Measurements from ENCODE around the gene HDAC7. TPM values are rescaled to one million over a fixed set of nuclear protein-coding genes. Genes with fewer than 3 reads are reported as not detected.

The HDAC7 gene
- total RNA-seq, 3 donors from 2014 or later (not counting 1 experiment from before 2014, with no cell fraction given), result 141 to 235 (median 147) TPM

DNA sequence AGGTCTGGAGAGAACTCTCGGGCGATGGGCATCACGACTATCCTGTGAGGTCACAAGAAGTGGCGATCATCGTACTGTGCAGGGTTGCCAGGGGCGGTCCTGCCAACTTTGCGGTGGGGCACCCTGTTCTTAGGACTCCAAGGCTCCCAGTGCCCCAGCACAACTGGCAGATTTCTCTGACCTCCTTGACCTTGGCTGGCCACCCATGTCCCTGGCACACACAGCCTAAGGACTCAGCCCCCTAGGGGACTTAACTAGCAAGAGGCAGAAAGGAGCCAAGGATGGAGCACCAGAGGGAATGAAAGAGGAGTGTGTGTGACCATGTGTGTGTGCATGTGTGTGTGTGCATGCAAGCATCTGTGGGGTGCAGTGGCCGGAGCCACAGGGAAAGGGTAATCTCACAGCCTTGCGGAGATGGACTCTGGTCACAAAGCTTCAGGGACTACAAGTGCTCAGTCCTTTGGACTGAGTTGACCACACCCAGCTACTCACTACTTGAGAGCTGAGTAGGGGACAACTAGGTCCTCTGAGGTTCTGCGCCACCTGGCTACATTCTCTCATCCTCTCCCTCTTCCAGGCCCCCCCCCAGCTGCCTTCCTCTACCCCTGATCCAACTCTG lies 32.9 kb downstream of the HDAC7 start:
- Mint-ChIP-seq H3K9me3 (no peaks in the 10 kb centered on the region), H3K36me3 (peaks cover 14% of the 10 kb centered on the region), H3K27me3 (ENCODE audit: low read depth in 2 of 2) (no peaks in the 10 kb centered on the region), H3K27ac (peak overlapping the region; percentile 58 to 76), H3K4me3 (no peak overlapping the region), H3K4me1 (peaks cover 0 to 4% of the 10 kb centered on the region in 2 donors)
- H3K4me1 ChIP-seq (ENCODE audit: control insufficient read depth, insufficient read depth, low read length), result no peaks in the 10 kb centered on the region
- TF ChIP-seq, protein P1, sequence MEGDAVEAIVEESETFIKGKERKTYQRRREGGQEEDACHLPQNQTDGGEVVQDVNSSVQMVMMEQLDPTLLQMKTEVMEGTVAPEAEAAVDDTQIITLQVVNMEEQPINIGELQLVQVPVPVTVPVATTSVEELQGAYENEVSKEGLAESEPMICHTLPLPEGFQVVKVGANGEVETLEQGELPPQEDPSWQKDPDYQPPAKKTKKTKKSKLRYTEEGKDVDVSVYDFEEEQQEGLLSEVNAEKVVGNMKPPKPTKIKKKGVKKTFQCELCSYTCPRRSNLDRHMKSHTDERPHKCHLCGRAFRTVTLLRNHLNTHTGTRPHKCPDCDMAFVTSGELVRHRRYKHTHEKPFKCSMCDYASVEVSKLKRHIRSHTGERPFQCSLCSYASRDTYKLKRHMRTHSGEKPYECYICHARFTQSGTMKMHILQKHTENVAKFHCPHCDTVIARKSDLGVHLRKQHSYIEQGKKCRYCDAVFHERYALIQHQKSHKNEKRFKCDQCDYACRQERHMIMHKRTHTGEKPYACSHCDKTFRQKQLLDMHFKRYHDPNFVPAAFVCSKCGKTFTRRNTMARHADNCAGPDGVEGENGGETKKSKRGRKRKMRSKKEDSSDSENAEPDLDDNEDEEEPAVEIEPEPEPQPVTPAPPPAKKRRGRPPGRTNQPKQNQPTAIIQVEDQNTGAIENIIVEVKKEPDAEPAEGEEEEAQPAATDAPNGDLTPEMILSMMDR (IDR thresholded peaks at IDR 0.05), result no peak
- H3K9me3 ChIP-seq (ENCODE audit: control insufficient read depth, insufficient read depth, low read length), result no peaks in the 10 kb centered on the region
- DNase-seq, result no peak
- peaks cover 93% of the 10 kb centered on the region for H3K36me3 ChIP-seq (ENCODE audit: control insufficient read depth, insufficient read depth, low read length)
- WGBS (ENCODE audit: insufficient coverage), result 98% methylated on average over 10 of the region's 10 CpGs
- intact Hi-C loops (cut with micrococcal nuclease), result no loop called here
- no peak overlapping the region for H3K27ac ChIP-seq (ENCODE audit: low read length)
- H3K4me3 ChIP-seq (ENCODE audit: low read length), result no peak overlapping the region
- no peaks in the 10 kb centered on the region for H3K27me3 ChIP-seq (ENCODE audit: control insufficient read depth, insufficient read depth, low read length)
- ATAC-seq, result no peak

DNA sequence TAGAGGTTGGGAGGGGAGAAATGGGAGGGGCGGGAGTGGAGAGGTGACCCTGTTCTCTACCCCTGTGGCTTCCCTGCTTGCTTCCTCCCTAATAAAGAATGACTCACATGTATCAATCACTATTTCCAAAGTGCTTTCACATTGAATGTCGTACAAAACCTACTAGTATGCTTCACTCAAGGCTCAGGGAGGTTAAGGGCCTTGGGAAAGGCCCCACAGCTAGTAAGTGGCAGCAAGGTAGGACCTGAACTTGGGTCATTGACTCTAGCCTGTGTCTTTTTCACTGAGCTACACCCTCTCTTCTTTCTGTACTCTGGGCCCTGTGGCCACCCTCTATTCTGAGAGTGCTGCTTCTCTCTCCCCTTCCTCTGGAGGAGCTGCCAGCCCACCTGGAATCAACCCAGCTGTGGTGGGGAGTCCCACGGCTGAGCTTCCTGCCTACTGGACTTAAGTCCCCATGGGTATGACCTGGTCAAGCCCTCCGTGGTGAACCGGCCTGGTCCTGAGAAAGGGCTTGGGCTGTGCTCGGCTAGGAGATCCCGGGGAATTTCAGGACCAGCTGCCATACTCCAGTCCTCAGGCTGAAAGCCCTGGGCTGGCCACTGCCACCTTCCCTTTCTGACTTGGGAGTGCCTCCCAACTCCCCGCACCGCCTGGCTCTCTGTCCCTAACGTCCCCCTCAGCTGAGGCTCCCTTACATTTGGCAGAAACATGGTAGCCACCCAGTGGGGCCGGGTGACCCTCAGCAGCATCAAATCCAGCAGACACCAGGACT lies 33.6 kb downstream of the HDAC7 start:
- 90% methylated on average over 10 of the region's 11 CpGs for WGBS (ENCODE audit: insufficient coverage)
- no peaks in the 10 kb centered on the region for H3K9me3 ChIP-seq (ENCODE audit: control insufficient read depth, insufficient read depth, low read length)
- peaks cover 88% of the 10 kb centered on the region for H3K36me3 ChIP-seq (ENCODE audit: control insufficient read depth, insufficient read depth, low read length)
- no peaks in the 10 kb centered on the region for H3K27me3 ChIP-seq (ENCODE audit: control insufficient read depth, insufficient read depth, low read length)
- DNase-seq (no peak), ATAC-seq (no peak)
- TF ChIP-seq, protein P1 (IDR thresholded peaks at IDR 0.05), result no peak
- Mint-ChIP-seq H3K4me1 (peaks cover 0 to 11% of the 10 kb centered on the region in 2 donors), H3K36me3 (peaks cover 14% of the 10 kb centered on the region), H3K4me3 (no peak overlapping the region), H3K27me3 (ENCODE audit: low read depth in 2 of 2) (no peaks in the 10 kb centered on the region), H3K27ac (peak overlapping the region; percentile 58 to 76), H3K9me3 (no peaks in the 10 kb centered on the region)
- intact Hi-C loops (cut with micrococcal nuclease), result no loop called here
- H3K4me3 ChIP-seq (ENCODE audit: low read length), result no peak overlapping the region
- H3K27ac ChIP-seq (ENCODE audit: low read length), result no peak overlapping the region
- no peaks in the 10 kb centered on the region for H3K4me1 ChIP-seq (ENCODE audit: control insufficient read depth, insufficient read depth, low read length)

- no peaks in the 10 kb centered on the region for H3K4me1 ChIP-seq (ENCODE audit: control insufficient read depth, insufficient read depth, low read length)
- 87% methylated on average over 15 of the region's 15 CpGs for WGBS (ENCODE audit: insufficient coverage)
- DNase-seq (no peak), ATAC-seq (no peak)
- peaks cover 0 to 12% of the 10 kb centered on the region in 2 donors for H3K4me1 Mint-ChIP-seq
- no peak overlapping the region for H3K4me3 ChIP-seq (ENCODE audit: low read length)
- H3K9me3 ChIP-seq (ENCODE audit: control insufficient read depth, insufficient read depth, low read length), result no peaks in the 10 kb centered on the region
- no peaks in the 10 kb centered on the region for H3K27me3 Mint-ChIP-seq (ENCODE audit: low read depth in 2 of 2)
- peaks cover 14% of the 10 kb centered on the region for H3K36me3 Mint-ChIP-seq
- intact Hi-C loops (cut with micrococcal nuclease), result no loop called here
- no peak overlapping the region for H3K4me3 Mint-ChIP-seq
- no peaks in the 10 kb centered on the region for H3K9me3 Mint-ChIP-seq
- H3K27me3 ChIP-seq (ENCODE audit: control insufficient read depth, insufficient read depth, low read length), result no peaks in the 10 kb centered on the region
- H3K36me3 ChIP-seq (ENCODE audit: control insufficient read depth, insufficient read depth, low read length), result peaks cover 80% of the 10 kb centered on the region
- H3K27ac ChIP-seq (ENCODE audit: low read length), result no peak overlapping the region
- peak overlapping the region in 1 of 2 donors; percentile 34 for H3K27ac Mint-ChIP-seq
- TF ChIP-seq, protein P1 (IDR thresholded peaks at IDR 0.05), result no peak
These were observed 34.4 kb downstream of the HDAC7 start for GRCh38 chr12:47785036-47785886.

Data from natural killer cell (primary cell).